DOHH2 (cell line): Measurements from ENCODE around the gene ACTG1.

ENCODE experiments used
- EZH2phosphoT487 ChIP-seq: fragments of 200-600 bp; sonication (generic); IDR thresholded peaks from 2 replicates; pipeline ENCODE4 v1.6.1; 2017; ENCODE audit warnings: borderline replicate concordance, mild to moderate bottlenecking, antibody characterized with exemption, low read length, moderate library complexity, mixed read lengths
- TF ChIP-seq, protein P1 (sequence below): fragments of 200-600 bp; sonication (generic); IDR thresholded peaks from one replicate; pipeline ENCODE4 v1.5.1; 2014; ENCODE audit warnings: antibody characterized with exemption, mild to moderate bottlenecking, low read depth, low read length; ENCODE audit not compliant: poor library complexity, severe bottlenecking

DNA sequence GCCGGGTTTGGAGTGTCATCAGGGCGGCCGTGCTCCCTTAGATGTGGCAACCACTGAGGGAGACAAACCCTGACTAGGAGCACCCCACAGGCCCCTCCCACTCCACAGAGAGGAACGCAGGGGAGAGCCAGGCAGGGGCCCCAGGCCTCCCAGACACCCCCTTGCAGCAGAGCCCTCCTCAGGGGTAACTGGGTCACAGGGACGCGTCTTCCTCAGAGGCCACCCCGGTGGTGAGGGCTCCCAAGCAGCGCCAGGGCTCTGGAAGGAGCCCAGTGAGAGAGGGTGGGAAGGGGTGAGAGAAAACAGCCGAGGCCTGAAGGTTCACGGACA is 26.9 kb upstream of the ACTG1 start:
- TF ChIP-seq, protein P1, sequence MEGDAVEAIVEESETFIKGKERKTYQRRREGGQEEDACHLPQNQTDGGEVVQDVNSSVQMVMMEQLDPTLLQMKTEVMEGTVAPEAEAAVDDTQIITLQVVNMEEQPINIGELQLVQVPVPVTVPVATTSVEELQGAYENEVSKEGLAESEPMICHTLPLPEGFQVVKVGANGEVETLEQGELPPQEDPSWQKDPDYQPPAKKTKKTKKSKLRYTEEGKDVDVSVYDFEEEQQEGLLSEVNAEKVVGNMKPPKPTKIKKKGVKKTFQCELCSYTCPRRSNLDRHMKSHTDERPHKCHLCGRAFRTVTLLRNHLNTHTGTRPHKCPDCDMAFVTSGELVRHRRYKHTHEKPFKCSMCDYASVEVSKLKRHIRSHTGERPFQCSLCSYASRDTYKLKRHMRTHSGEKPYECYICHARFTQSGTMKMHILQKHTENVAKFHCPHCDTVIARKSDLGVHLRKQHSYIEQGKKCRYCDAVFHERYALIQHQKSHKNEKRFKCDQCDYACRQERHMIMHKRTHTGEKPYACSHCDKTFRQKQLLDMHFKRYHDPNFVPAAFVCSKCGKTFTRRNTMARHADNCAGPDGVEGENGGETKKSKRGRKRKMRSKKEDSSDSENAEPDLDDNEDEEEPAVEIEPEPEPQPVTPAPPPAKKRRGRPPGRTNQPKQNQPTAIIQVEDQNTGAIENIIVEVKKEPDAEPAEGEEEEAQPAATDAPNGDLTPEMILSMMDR, result no peak
- no peak for TF ChIP-seq EZH2phosphoT487
